MCF 10A (cell line): ENCODE data around the gene HLA-DQB1. TPM values are rescaled to one million over a fixed set of nuclear protein-coding genes. Genes with fewer than 3 reads are reported as not detected.
"Not testable (repeated sequence)": the region's sequence is repeated elsewhere in the genome, so short reads cannot be mapped to it uniquely, and the experiment has no call there.

ENCODE experiments used
- BruUV-seq: library from RNA; stranded (reverse); fragments of 400-500 nt; replicated peaks from 2 replicates; lab custom pipeline; 2021; lab: Mats Ljungman, UMichigan
- CTCF ChIA-PET: fragments of 300-600 bp; sonication (Branson Sonifier 250); formaldehyde crosslinking; extraction: SDS; loops from one replicate; lab custom pipeline; 2021; ENCODE audit warnings: antibody characterized with exemption, inconsistent platforms; lab: Yijun Ruan, JAX
- POLR2A ChIA-PET: fragments of 300-600, 350-650 bp; sonication (Branson Sonifier 250); formaldehyde crosslinking; extraction: SDS; loops from one replicate; lab custom pipeline; 2020; ENCODE audit warnings: antibody characterized with exemption, inconsistent platforms; lab: Yijun Ruan, JAX
- DNase-seq: peaks from one replicate; pipeline ENCODE4 v3.0.0-alpha.2; 2018; ENCODE audit not compliant: unreplicated experiment
- H3K27ac Mint-ChIP-seq: one replicate; pipeline ENCODE4 v1.8.0; 2022; ENCODE audit warnings: mild to moderate bottlenecking, low read depth, mixed read lengths; ENCODE audit not compliant: unreplicated experiment
- H3K27me3 Mint-ChIP-seq: one replicate; pipeline ENCODE4 v1.8.0; 2022; ENCODE audit warnings: mixed read lengths; ENCODE audit not compliant: insufficient read depth, unreplicated experiment
- H3K36me3 Mint-ChIP-seq: one replicate; pipeline ENCODE4 v1.8.0; 2022; ENCODE audit warnings: mild to moderate bottlenecking, moderate library complexity, mixed read lengths; ENCODE audit not compliant: insufficient read depth, unreplicated experiment
- H3K4me1 Mint-ChIP-seq: one replicate; pipeline ENCODE4 v1.8.0; 2022; ENCODE audit warnings: mixed read lengths; ENCODE audit not compliant: insufficient read depth, unreplicated experiment
- H3K4me3 Mint-ChIP-seq: one replicate; pipeline ENCODE4 v1.8.0; 2022; ENCODE audit warnings: mild to moderate bottlenecking, moderate library complexity, mixed read lengths; ENCODE audit not compliant: unreplicated experiment
- H3K9me3 Mint-ChIP-seq: one replicate; pipeline ENCODE4 v1.8.0; 2022; ENCODE audit warnings: mixed read lengths; ENCODE audit not compliant: unreplicated experiment
- intact Hi-C: fragments of 100-400 bp; cut with micrococcal nuclease; formaldehyde crosslinking; loops from 2 replicates; pipeline ENCODE4 v1.14.1; 2022
- total RNA-seq: library from RNA; stranded (reverse); gene quantifications from 2 replicates; pipeline ENCODE4 v1.2.3, GENCODE V29; 2022
- TF ChIP-seq, protein P1 (sequence below): fragments of 200-600 bp; IDR thresholded peaks from one replicate; pipeline ENCODE4 v1.8.0; 2022; ENCODE audit warnings: antibody characterized with exemption, mild to moderate bottlenecking; ENCODE audit not compliant: unreplicated experiment

HLA-DQB1 gene
- total RNA-seq, 1 experiment from 2014 or later: not detected

DNA sequence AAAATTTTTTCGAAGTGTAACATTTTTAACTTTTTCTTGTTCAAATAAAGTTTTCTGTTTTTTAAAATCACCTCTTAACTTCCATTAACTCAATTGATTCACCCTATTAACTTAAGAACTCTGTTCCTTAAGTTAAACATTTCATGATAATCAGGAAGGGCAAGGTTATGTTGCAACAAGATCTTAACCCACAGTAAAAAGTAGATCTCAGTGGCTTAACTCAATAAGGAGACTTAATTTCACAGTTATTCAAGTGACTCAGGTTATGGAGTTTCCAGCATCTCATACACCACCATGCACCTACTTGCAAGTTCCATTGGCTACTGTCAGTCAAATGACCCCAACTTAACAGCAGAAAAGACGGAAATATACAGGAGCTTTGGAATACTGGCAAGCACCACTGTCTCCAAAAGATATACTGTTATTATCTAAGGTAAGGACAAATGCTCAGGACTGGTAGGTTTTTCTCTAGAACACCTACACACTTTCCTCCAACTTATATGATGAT, 11.2 kb downstream of the HLA-DQB1 start:
- ChIA-PET CTCF (no interaction called here), POLR2A (no interaction called here)
- H3K27ac Mint-ChIP-seq: no peak overlapping the region
- H3K9me3 Mint-ChIP-seq: no peaks in the 10 kb centered on the region
- no peaks in the 10 kb centered on the region for H3K36me3 Mint-ChIP-seq
- DNase-seq: no peak
- H3K27me3 Mint-ChIP-seq: peaks cover 27% of the 10 kb centered on the region
- no peaks in the 10 kb centered on the region for H3K4me1 Mint-ChIP-seq
- intact Hi-C loops: no loop called here
- TF ChIP-seq, protein P1, sequence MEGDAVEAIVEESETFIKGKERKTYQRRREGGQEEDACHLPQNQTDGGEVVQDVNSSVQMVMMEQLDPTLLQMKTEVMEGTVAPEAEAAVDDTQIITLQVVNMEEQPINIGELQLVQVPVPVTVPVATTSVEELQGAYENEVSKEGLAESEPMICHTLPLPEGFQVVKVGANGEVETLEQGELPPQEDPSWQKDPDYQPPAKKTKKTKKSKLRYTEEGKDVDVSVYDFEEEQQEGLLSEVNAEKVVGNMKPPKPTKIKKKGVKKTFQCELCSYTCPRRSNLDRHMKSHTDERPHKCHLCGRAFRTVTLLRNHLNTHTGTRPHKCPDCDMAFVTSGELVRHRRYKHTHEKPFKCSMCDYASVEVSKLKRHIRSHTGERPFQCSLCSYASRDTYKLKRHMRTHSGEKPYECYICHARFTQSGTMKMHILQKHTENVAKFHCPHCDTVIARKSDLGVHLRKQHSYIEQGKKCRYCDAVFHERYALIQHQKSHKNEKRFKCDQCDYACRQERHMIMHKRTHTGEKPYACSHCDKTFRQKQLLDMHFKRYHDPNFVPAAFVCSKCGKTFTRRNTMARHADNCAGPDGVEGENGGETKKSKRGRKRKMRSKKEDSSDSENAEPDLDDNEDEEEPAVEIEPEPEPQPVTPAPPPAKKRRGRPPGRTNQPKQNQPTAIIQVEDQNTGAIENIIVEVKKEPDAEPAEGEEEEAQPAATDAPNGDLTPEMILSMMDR: no peak
- BruUV-seq: no TSS peak
- no peak overlapping the region for H3K4me3 Mint-ChIP-seq

DNA sequence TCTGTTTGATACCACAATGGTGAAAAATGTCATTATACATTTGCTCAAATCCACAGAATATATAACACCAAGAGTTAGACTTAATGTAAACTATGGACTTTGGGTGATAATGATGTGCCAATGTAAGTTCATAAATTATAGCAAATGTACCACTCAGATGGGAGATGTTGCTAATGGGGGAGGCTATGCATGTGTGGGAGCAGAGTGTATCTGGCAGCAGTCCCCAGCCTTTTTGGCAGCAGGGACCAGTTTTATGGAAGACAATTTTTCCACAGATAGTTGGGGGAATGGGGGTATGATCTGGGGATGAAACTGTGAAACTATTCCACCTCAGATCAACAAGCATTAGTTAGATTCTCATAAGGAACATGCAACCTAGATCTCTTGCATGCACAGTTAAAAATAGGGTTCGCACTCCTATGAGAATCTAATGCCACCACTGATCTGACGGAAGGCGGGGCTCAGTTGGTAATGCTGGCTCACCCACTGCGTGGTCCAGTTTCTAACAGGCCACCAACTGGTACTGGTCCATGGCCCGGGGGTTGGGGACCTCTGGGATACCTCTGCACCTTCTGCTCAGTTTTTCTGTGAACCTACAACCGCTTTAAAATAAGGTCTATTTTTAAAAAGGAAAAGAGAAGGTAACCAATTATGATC, 21.3 kb downstream of the HLA-DQB1 start:
- Mint-ChIP-seq H3K27me3 (peaks cover 61% of the 10 kb centered on the region), H3K36me3 (no peaks in the 10 kb centered on the region), H3K4me3 (no peak overlapping the region), H3K27ac (no peak overlapping the region), H3K4me1 (no peaks in the 10 kb centered on the region), H3K9me3 (no peaks in the 10 kb centered on the region)
- no peak for DNase-seq
- TF ChIP-seq, protein P1: no peak
- no TSS peak for BruUV-seq
- POLR2A ChIA-PET: no interaction called here
- CTCF ChIA-PET: no interaction called here
- intact Hi-C loops: no loop called here

DNA sequence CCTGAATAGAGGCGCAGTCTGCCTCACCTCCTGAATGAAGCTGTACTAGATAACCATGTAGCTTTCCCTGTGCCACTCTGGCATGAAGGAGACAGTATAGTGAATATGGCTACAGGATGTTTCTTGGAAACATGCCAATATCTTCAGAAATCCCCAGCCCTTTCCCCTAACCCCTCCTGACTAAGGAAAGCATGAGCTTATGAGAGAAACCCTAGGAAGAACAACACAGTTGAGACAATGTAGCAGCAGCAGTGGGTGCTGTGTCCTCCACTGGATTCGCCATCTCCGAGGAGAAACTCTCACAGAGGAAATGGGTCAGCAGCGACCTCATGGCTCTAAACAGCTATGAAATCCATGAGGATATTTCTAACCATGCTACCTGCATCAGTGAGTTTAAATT, 22.6 kb downstream of the HLA-DQB1 start:
- Mint-ChIP-seq H3K36me3 (no peaks in the 10 kb centered on the region), H3K4me3 (no peak overlapping the region), H3K9me3 (no peaks in the 10 kb centered on the region), H3K4me1 (no peaks in the 10 kb centered on the region), H3K27ac (no peak overlapping the region), H3K27me3 (peaks cover 74% of the 10 kb centered on the region)
- ChIA-PET CTCF (no interaction called here), POLR2A (interaction anchor here (0.6 kb wide), 1 partner anchor 31 kb away, joined by 3 read pairs; no protein-coding TSS in a partner anchor)
- no peak for DNase-seq
- BruUV-seq: no TSS peak
- intact Hi-C loops: no loop called here
- TF ChIP-seq, protein P1: no peak

DNA sequence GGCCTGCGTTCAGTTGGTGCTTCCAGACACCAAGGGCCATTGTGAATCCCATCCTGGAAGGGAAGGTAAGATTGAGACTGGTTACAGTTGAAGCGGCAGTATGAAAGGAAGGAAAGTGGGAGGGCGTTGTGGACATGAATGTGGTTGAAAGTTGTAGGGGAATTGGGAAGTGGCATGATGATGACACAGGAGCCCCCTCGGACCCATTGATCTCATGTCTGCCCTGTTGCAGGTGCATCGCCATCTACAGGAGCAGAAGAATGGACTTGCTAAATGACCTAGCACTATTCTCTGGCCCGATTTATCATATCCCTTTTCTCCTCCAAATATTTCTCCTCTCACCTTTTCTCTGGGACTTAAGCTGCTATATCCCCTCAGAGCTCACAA, 23.7 kb downstream of the HLA-DQB1 start:
- Mint-ChIP-seq H3K4me1 (no peaks in the 10 kb centered on the region), H3K36me3 (no peaks in the 10 kb centered on the region), H3K27me3 (peaks cover 78% of the 10 kb centered on the region), H3K27ac (no peak overlapping the region), H3K4me3 (no peak overlapping the region), H3K9me3 (no peaks in the 10 kb centered on the region)
- POLR2A ChIA-PET: no interaction called here
- CTCF ChIA-PET: interaction anchor here (0.6 kb wide), 1 partner anchor 61 kb away, joined by 3 read pairs; no protein-coding TSS in a partner anchor
- BruUV-seq: no TSS peak
- intact Hi-C loops: no loop called here
- TF ChIP-seq, protein P1: no peak
- DNase-seq: no peak

DNA sequence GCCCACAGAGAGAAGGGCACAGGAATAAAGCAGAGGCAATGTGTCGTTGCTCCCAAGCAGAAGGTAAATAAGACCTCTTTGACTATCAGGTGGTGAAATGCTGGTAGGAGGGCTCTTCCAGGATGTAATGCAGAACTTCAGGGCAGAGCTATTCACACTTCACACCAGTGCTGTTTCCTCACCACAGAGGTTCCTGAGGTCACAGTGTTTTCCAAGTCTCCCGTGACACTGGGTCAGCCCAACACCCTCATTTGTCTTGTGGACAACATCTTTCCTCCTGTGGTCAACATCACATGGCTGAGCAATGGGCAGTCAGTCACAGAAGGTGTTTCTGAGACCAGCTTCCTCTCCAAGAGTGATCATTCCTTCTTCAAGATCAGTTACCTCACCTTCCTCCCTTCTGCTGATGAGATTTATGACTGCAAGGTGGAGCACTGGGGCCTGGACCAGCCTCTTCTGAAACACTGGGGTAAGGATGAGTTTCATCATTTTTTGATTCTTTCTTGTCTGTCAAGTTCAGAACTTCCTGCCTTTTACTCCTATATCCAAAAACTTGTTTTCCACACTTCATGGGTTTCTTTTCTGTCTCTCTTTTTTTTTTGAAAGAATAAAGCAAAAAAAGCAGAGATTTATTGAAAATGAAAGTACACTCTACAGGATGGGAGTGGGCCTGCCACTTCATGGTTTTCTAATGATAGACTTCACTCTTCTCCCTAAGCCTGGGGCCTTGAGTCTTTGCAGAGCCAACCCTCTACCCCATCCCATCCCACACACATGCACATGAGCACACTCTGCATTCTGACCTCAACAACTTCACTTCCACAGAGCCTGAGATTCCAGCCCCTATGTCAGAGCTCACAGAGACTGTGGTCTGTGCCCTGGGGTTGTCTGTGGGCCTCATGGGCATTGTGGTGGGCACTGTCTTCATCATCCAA, 24.4 kb downstream of the HLA-DQB1 start:
- H3K9me3 Mint-ChIP-seq, H3K4me3 Mint-ChIP-seq, POLR2A ChIA-PET, CTCF ChIA-PET, H3K27ac Mint-ChIP-seq, H3K4me1 Mint-ChIP-seq, intact Hi-C loops, DNase-seq, H3K36me3 Mint-ChIP-seq, BruUV-seq: not testable (repeated sequence)
- H3K27me3 Mint-ChIP-seq: peaks cover 80% of the 10 kb centered on the region
